Tibial artery (tissue), 4 donors: ENCODE data around the gene SNRPD2.
A peak's percentile ranks its signal among the peaks of the same experiment; 100 is the strongest.
"Not testable (repeated sequence)": the region's sequence is repeated elsewhere in the genome, so short reads cannot be mapped to it uniquely, and the experiment has no call there.

Experiments
- DNase-seq, 2 donors: peaks; one replicate each; pipeline ENCODE4 v3.0.0-alpha.2; 2019
- H3K27ac ChIP-seq, 2 donors: fragments of 200-600 bp; sonication (generic) in 1 of 2; 1 replicate in 1 of 2; 2 replicates in 1 of 2; pipeline ENCODE4 v1.5.1; 2018 to 2019; ENCODE audit warnings: mild to moderate bottlenecking in 1 of 2
- H3K27me3 ChIP-seq, 2 donors: fragments of 200-600 bp; sonication (generic) in 1 of 2; one replicate each; pipeline versions ENCODE4 v1.5.1 to v1.6.0; 2016 to 2019
- H3K36me3 ChIP-seq, 3 donors: fragments of 200-600 bp; sonication (generic) in 2 of 3; one replicate each; pipeline ENCODE4 v1.5.1; 2016 to 2019; ENCODE audit warnings: mild to moderate bottlenecking in 2 of 3
- H3K4me1 ChIP-seq, 4 donors: fragments of 200-600 bp; sonication (generic) in 2 of 4; 1 replicate in 3 of 4; 2 replicates in 1 of 4; pipeline ENCODE4 v1.5.1; 2016 to 2019
- H3K4me3 ChIP-seq, 2 donors: fragments of 200-600 bp; sonication (generic) in 1 of 2; 1 replicate in 1 of 2; 2 replicates in 1 of 2; pipeline ENCODE4 v1.5.1; 2018 to 2019; ENCODE audit warnings: mild to moderate bottlenecking in 2 of 2
- H3K9me3 ChIP-seq, 3 donors: fragments of 200-600 bp; sonication (generic) in 1 of 3; one replicate each; pipeline ENCODE4 v1.5.1; 2016 to 2019
- intact Hi-C: fragments of 100-400 bp; cut with DNase I; formaldehyde crosslinking; loops from one replicate; pipeline ENCODE4 v1.15.0; 2023; ENCODE audit warnings: low total_unique reads
- TF ChIP-seq, protein P1 (sequence below), 2 experiments: fragments of 200-600 bp in 1 of 2; fragments of 450-650 bp in 1 of 2; IDR thresholded peaks; one replicate each; pipeline ENCODE4 v1.5.1; 2017 to 2019; ENCODE audit warnings: antibody characterized with exemption in 2 of 2, mild to moderate bottlenecking in 1 of 2, moderate library complexity in 1 of 2

SNRPD2 gene

DNA sequence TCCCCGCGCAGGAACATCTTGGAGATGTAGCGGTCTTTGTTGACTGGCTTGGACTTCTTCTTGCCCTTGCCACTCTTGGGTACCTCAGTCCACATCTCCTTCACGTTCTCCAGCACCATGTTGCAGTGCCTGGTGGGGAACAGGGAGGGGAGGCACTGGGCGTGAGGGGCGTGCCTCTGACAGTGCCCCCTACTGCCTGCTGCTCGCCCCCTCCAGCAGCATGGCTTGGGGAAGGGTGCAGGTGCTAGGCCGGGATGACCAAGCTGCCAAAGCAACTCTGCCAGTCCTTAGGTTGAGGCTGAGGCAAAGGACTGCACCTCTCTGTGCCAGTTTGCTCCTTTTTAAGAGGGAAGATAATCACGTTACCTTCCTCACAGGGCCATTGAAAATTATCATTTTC, 4.2 kb downstream of the SNRPD2 start:
- DNase-seq: no peak
- no peaks in the 10 kb centered on the region for H3K27me3 ChIP-seq
- peaks cover 36 to 56% (median 37%) of the 10 kb centered on the region in 3 donors for H3K36me3 ChIP-seq
- TF ChIP-seq, protein P1, sequence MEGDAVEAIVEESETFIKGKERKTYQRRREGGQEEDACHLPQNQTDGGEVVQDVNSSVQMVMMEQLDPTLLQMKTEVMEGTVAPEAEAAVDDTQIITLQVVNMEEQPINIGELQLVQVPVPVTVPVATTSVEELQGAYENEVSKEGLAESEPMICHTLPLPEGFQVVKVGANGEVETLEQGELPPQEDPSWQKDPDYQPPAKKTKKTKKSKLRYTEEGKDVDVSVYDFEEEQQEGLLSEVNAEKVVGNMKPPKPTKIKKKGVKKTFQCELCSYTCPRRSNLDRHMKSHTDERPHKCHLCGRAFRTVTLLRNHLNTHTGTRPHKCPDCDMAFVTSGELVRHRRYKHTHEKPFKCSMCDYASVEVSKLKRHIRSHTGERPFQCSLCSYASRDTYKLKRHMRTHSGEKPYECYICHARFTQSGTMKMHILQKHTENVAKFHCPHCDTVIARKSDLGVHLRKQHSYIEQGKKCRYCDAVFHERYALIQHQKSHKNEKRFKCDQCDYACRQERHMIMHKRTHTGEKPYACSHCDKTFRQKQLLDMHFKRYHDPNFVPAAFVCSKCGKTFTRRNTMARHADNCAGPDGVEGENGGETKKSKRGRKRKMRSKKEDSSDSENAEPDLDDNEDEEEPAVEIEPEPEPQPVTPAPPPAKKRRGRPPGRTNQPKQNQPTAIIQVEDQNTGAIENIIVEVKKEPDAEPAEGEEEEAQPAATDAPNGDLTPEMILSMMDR (IDR thresholded peaks at IDR 0.05): no peak
- H3K4me3 ChIP-seq: no peak overlapping the region
- no peaks in the 10 kb centered on the region for H3K9me3 ChIP-seq
- H3K27ac ChIP-seq: no peak overlapping the region
- intact Hi-C loops: no loop called here
- H3K4me1 ChIP-seq: peaks cover 0 to 12% (median 8%) of the 10 kb centered on the region in 4 donors

DNA sequence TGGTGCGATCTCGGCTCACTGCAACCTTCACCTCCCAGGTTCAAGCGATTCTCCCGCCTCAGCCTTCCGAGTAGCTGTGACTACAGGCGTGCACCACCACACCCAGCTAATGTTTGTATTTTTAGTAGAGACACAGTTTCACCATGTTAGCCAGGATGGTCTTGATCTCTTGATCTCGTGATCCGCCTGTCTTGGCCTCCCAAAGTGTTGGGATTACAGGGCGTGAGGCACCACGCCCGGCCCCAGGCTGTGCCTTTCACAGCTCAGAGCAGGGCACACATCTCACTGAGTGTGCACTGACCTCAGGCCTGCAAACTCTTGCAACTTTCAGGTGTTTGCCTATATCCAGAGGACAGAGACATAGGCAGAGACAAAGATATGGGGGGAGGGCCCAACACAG, 6.7 kb downstream of the SNRPD2 start:
- H3K9me3 ChIP-seq, H3K27me3 ChIP-seq, H3K4me3 ChIP-seq, H3K27ac ChIP-seq, intact Hi-C loops, DNase-seq: not testable (repeated sequence)
- Histone ChIP-seq H3K36me3 (peaks cover 36 to 56% (median 37%) of the 10 kb centered on the region in 3 donors), H3K4me1 (peaks cover 0 to 14% (median 11%) of the 10 kb centered on the region in 4 donors)

DNA sequence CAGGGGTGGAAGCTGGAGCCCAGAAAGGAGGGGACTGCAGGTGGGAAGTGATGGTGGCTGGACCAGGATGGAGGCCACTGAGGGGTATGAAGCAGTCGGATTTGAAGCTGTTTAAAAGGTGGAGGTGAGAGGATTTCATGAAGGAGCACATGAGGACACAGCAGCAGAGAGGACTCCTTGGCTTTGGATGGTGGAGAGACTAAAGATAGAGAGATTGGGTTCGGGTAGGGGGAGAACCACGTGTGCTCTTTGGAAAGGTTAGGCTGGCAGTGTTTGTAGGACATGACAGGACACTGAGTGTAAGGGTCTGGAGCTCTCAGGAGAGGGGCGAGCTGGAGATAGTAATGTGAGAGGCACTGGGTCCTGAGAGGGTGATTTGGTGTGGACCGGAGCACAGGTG, 8.8 kb downstream of the SNRPD2 start:
- Histone ChIP-seq H3K27ac (no peak overlapping the region), H3K4me3 (no peak overlapping the region), H3K27me3 (peaks cover 0 to 25% of the 10 kb centered on the region in 2 donors), H3K9me3 (no peaks in the 10 kb centered on the region), H3K4me1 (peaks cover 0 to 17% (median 12%) of the 10 kb centered on the region in 4 donors), H3K36me3 (peaks cover 29 to 49% (median 32%) of the 10 kb centered on the region in 3 donors)
- TF ChIP-seq, protein P1 (IDR thresholded peaks at IDR 0.05): no peak
- intact Hi-C loops: no loop called here
- DNase-seq: no peak

DNA sequence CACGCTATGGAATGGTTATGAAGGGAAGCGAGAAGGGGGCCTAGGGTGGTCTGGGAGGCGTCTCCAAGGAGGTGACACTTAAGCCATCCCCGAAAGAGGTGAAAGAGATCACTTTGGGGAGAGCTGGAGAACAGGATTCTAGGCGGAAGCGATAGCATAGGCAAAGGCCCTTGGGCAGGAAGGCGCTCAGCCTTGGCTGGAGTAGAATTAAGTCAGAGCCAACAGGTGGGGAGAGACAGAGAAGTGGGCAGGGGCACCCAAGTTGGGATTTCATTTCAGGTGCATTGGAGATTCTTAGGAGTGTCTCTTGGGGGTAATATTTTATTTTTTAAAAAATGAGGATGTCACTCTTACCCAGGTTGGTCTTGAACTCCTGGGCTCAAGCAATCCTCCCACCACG, 9.6 kb downstream of the SNRPD2 start:
- H3K27ac ChIP-seq: peak overlapping the region; percentile 81
- peaks cover 0 to 25% (median 17%) of the 10 kb centered on the region in 4 donors for H3K4me1 ChIP-seq
- intact Hi-C loops: no loop called here
- DNase-seq: no peak
- H3K27me3 ChIP-seq: peaks cover 0 to 33% of the 10 kb centered on the region in 2 donors
- H3K9me3 ChIP-seq: no peaks in the 10 kb centered on the region
- TF ChIP-seq, protein P1 (IDR thresholded peaks at IDR 0.05): no peak
- peak overlapping the region in 1 of 2 donors; percentile 54 for H3K4me3 ChIP-seq
- peaks cover 21 to 41% (median 24%) of the 10 kb centered on the region in 3 donors for H3K36me3 ChIP-seq

DNA sequence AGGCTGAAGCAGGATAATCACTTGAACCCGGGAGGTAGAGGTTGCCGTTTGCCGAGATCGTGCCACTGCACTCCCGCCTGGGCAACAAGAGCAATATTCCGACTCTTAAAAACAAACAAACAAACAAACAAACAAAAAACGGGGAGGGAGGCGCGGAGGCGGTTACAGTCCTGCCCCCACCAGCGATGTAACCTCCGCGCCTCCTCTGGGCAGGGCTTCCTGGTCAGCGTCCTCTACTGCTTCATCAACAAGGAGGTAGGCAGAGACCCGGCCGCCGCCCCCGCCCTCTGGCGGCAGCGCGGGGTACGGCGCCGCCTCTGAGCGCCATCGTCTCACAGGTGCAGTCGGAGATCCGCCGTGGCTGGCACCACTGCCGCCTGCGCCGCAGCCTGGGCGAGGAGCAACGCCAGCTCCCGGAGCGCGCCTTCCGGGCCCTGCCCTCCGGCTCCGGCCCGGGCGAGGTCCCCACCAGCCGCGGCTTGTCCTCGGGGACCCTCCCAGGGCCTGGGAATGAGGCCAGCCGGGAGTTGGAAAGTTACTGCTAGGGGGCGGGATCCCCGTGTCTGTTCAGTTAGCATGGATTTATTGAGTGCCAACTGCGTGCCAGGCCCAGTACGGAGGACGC, 10.2 kb downstream of the SNRPD2 start:
- peaks cover 15 to 34% (median 18%) of the 10 kb centered on the region in 3 donors for H3K36me3 ChIP-seq
- no peaks in the 10 kb centered on the region for H3K9me3 ChIP-seq
- H3K4me1 ChIP-seq: peaks cover 0 to 31% (median 21%) of the 10 kb centered on the region in 4 donors
- TF ChIP-seq, protein P1 (IDR thresholded peaks at IDR 0.05): peak; percentile 95 to 96
- H3K27ac ChIP-seq: peak overlapping the region; percentile 81
- peaks cover 0 to 39% of the 10 kb centered on the region in 2 donors for H3K27me3 ChIP-seq
- DNase-seq: peak; percentile 84 to 93
- intact Hi-C loops: no loop called here
- H3K4me3 ChIP-seq: peak overlapping the region; percentile 35 to 54

DNA sequence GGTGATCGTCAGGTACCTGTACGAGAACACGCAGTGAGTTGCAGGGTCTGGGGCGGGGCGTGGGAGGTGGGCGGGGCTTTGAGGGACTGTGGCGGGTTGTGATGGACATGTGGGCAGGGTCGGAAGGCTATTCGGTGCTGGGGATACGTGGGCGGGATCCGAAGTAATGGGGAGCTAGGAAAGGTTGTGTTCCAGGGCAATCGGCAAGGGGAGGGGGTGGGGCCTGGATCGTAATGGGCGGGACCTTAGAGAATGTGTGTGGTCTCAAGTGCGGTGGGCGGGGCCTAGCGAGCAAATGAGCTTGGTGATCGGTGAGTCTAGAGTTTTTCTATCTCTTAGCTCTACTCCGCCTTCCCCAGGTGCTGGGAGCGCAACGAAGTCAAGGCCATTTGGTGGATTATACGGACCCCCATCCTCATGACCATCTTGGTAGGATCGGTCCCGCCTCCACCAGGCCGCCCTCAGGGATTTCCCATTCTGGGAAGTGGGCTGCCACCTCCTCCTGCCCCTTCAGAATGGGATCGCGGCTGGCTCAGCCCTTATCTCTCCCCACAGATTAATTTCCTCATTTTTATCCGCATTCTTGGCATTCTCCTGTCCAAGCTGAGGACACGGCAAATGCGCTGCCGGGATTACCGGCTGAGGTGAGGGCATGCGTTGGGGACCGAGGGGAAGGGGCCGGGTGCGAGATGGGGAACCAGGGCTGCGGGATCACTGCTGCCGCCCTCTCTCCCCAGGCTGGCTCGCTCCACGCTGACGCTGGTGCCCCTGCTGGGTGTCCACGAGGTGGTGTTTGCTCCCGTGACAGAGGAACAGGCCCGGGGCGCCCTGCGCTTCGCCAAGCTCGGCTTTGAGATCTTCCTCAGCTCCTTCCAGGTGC, 14.2 kb downstream of the SNRPD2 start:
- Histone ChIP-seq H3K27me3 (peaks cover 0 to 65% of the 10 kb centered on the region in 2 donors), H3K36me3 (no peaks in the 10 kb centered on the region), H3K9me3 (no peaks in the 10 kb centered on the region), H3K4me3 (peak overlapping the region in 1 of 2 donors; percentile 27), H3K27ac (no peak overlapping the region), H3K4me1 (peaks cover 0 to 32% (median 21%) of the 10 kb centered on the region in 4 donors)
- TF ChIP-seq, protein P1 (IDR thresholded peaks at IDR 0.05): no peak
- intact Hi-C loops: no loop called here
- peak; percentile 50 to 69 for DNase-seq
